ENCODE results near the gene INPP5A. TPM values are rescaled to one million over a fixed set of nuclear protein-coding genes. Genes with fewer than 3 reads are reported as not detected.

The INPP5A gene
- total RNA-seq, 6 donors from 2014 or later, result 28.6 to 81.7 (median 44.8) TPM

GRCh38 chr10:132506711-132507408 lies 30.7 kb upstream of the INPP5A start:
- 58 to 64% methylated on average over 5 to 11 of the region's 11 CpGs for WGBS, 2 donors
- H3K4me1 ChIP-seq, result peaks cover 0 to 10% (median 5%) of the 10 kb centered on the region in 4 donors
- H3K36me3 ChIP-seq, result no peaks in the 10 kb centered on the region
- ATAC-seq (ENCODE audit: low FRiP score in 2 of 2) (peak in 1 of 2 donors; percentile 64), DNase-seq (peak; percentile 18 to 52)
- no peaks in the 10 kb centered on the region for H3K9me3 ChIP-seq
- no peak overlapping the region for H3K4me3 ChIP-seq
- H3K27me3 ChIP-seq, result no peaks in the 10 kb centered on the region
- TF ChIP-seq POLR2A (IDR thresholded peaks at IDR 0.05) (no peak), POLR2AphosphoS5 (IDR thresholded peaks at IDR 0.05) (no peak), CTCF (IDR thresholded peaks at IDR 0.05) (no peak), EP300 (IDR thresholded peaks at IDR 0.05) (no peak)
- H3K27ac ChIP-seq, result peak overlapping the region; percentile 24 to 73 (median 50)

GRCh38 chr10:132507409-132507955 lies 30.1 kb upstream of the INPP5A start:
- 85 to 94% methylated on average over 4 to 10 of the region's 10 CpGs for WGBS, 2 donors
- ATAC-seq (ENCODE audit: low FRiP score in 2 of 2), result no peak

GRCh38 chr10:132507956-132508490 lies 29.6 kb upstream of the INPP5A start:
- no peak overlapping the region for H3K4me3 ChIP-seq
- whole genome bisulfite sequencing, 2 donors, result 60 to 95% methylated on average over 1 to 9 of the region's 10 CpGs
- TF ChIP-seq CTCF (IDR thresholded peaks at IDR 0.05), result no peak
- TF ChIP-seq EP300 (IDR thresholded peaks at IDR 0.05), result no peak
- no peak for TF ChIP-seq POLR2AphosphoS5 (IDR thresholded peaks at IDR 0.05)
- no peak for TF ChIP-seq POLR2A (IDR thresholded peaks at IDR 0.05)
- H3K36me3 ChIP-seq, result no peaks in the 10 kb centered on the region
- no peaks in the 10 kb centered on the region for H3K27me3 ChIP-seq
- no peaks in the 10 kb centered on the region for H3K9me3 ChIP-seq
- H3K4me1 ChIP-seq, result peaks cover 0 to 10% (median 5%) of the 10 kb centered on the region in 4 donors
- no peak overlapping the region for H3K27ac ChIP-seq
- ATAC-seq (ENCODE audit: low FRiP score in 2 of 2) (no peak), DNase-seq (peak; percentile 18 to 50)

More at GRCh38 chr10:132507409-132507955, 30.1 kb upstream of the INPP5A start:
- Histone ChIP-seq H3K27ac (no peak overlapping the region), H3K27me3 (no peaks in the 10 kb centered on the region), H3K9me3 (no peaks in the 10 kb centered on the region), H3K36me3 (no peaks in the 10 kb centered on the region), H3K4me3 (no peak overlapping the region), H3K4me1 (peaks cover 0 to 10% (median 5%) of the 10 kb centered on the region in 4 donors)
- peak in 1 of 2 donors; percentile 12 for DNase-seq
- TF ChIP-seq POLR2A (IDR thresholded peaks at IDR 0.05) (no peak), EP300 (IDR thresholded peaks at IDR 0.05) (no peak), CTCF (IDR thresholded peaks at IDR 0.05) (no peak), POLR2AphosphoS5 (IDR thresholded peaks at IDR 0.05) (no peak)

GRCh38 chr10:132508581-132509443 lies 28.8 kb upstream of the INPP5A start:
- H3K4me1 ChIP-seq, result peaks cover 0 to 10% (median 5%) of the 10 kb centered on the region in 4 donors
- ATAC-seq (ENCODE audit: low FRiP score in 2 of 2), result peak in 1 of 2 donors; percentile 26
- 74 to 90% methylated on average over 12 to 19 of the region's 19 CpGs for WGBS, 2 donors
- no peak overlapping the region for H3K27ac ChIP-seq
- H3K4me3 ChIP-seq, result no peak overlapping the region
- no peaks in the 10 kb centered on the region for H3K9me3 ChIP-seq
- no peaks in the 10 kb centered on the region for H3K36me3 ChIP-seq
- no peaks in the 10 kb centered on the region for H3K27me3 ChIP-seq
- DNase-seq, result peak; percentile 30 to 47
- TF ChIP-seq EP300 (IDR thresholded peaks at IDR 0.05), result no peak
- peak in 4 of 6 experiments; percentile 26 to 55 (median 38) for TF ChIP-seq CTCF (IDR thresholded peaks at IDR 0.05)
- TF ChIP-seq POLR2AphosphoS5 (IDR thresholded peaks at IDR 0.05), result peak in 1 of 2 donors; percentile 6
- TF ChIP-seq POLR2A (IDR thresholded peaks at IDR 0.05), result no peak

Data from upper lobe of left lung (tissue), 6 donors.